Gastrocnemius medialis (tissue), 4 donors: ENCODE results near the gene FOXC2.

ENCODE experiments used
- POLR2A ChIP-seq, 2 donors: fragments of 450-650 bp; IDR thresholded peaks; one replicate each; pipeline ENCODE4 v1.6.1; 2017; ENCODE audit warnings: antibody characterized with exemption in 2 of 2, mild to moderate bottlenecking in 2 of 2, moderate library complexity in 2 of 2
- TF ChIP-seq, protein P1 (sequence below), 5 experiments: fragments of 450-650 bp in 3 of 5; fragments of 200-600 bp in 2 of 5; sonication (generic) in 2 of 5; IDR thresholded peaks in 4 of 5; conservative IDR thresholded peaks in 1 of 5; 1 replicate in 4 of 5; 2 replicates in 1 of 5; pipeline ENCODE4 v1.5.1; 2016 to 2019; ENCODE audit warnings: antibody characterized with exemption in 5 of 5, mild to moderate bottlenecking in 3 of 5, moderate library complexity in 3 of 5

DNA sequence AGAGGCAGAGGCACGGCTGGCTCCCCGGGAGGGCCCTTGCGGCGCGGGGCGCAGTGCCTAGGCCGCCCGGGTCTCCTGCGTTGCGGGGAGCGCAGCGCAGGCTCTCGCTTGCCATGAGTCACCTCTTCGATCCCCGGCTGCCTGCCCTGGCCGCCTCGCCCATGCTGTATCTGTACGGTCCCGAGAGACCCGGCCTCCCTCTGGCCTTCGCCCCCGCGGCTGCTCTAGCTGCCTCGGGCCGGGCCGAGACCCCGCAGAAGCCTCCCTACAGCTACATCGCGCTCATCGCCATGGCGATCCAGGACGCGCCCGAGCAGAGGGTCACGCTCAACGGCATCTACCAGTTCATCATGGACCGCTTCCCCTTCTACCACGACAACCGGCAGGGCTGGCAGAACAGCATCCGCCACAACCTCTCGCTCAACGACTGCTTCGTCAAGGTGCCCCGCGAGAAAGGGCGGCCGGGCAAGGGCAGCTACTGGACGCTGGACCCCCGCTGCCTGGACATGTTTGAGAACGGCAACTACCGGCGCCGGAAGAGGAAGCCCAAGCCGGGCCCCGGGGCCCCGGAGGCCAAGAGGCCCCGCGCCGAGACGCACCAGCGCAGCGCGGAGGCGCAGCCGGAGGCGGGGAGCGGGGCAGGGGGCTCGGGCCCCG lies 12.1 kb downstream of the FOXC2 start:
- TF ChIP-seq, protein P1, sequence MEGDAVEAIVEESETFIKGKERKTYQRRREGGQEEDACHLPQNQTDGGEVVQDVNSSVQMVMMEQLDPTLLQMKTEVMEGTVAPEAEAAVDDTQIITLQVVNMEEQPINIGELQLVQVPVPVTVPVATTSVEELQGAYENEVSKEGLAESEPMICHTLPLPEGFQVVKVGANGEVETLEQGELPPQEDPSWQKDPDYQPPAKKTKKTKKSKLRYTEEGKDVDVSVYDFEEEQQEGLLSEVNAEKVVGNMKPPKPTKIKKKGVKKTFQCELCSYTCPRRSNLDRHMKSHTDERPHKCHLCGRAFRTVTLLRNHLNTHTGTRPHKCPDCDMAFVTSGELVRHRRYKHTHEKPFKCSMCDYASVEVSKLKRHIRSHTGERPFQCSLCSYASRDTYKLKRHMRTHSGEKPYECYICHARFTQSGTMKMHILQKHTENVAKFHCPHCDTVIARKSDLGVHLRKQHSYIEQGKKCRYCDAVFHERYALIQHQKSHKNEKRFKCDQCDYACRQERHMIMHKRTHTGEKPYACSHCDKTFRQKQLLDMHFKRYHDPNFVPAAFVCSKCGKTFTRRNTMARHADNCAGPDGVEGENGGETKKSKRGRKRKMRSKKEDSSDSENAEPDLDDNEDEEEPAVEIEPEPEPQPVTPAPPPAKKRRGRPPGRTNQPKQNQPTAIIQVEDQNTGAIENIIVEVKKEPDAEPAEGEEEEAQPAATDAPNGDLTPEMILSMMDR (IDR thresholded peaks at IDR 0.05 in 4 of 5, conservative IDR thresholded peaks at IDR 0.05 in 1 of 5), result no peak
- TF ChIP-seq POLR2A (IDR thresholded peaks at IDR 0.05), result no peak
